HepG2 (cell line): ENCODE measurements around the gene SBSN. TPM values are rescaled to one million over a fixed set of nuclear protein-coding genes. Genes with fewer than 3 reads are reported as not detected.

Experiments
- ATAC-seq: fragments of 200-7000 bp; cut with Tn5 transposase; 3 replicates; pipeline ENCODE4 v1.9.1; 2020; ENCODE audit warnings: mild to moderate bottlenecking, moderate library complexity
- BruUV-seq: library from RNA; stranded (reverse); fragments of 400-500 nt; replicated peaks from 2 replicates; lab custom pipeline; 2021; lab: Mats Ljungman, UMichigan
- CTCF ChIA-PET: fragments of 300-600 bp; formaldehyde crosslinking; extraction: SDS; loops from one replicate; lab custom pipeline; 2021; ENCODE audit warnings: low total read pairs, inconsistent platforms, low intra/inter-chr PET ratio; lab: Yijun Ruan, JAX
- POLR2A ChIA-PET: fragments of 350-600 bp; sonication (Branson Sonifier 250); formaldehyde crosslinking; loops from one replicate; lab custom pipeline; 2020; ENCODE audit warnings: antibody characterized with exemption, inconsistent platforms; lab: Yijun Ruan, JAX
- DNase-seq: peaks from one replicate; pipeline ENCODE4 v3.0.0-alpha.2; 2015; ENCODE audit warnings: low spot score
- FAIRE-seq: peaks from 3 replicates; lab custom pipeline; 2011; peaks lifted over from hg19 to GRCh38; lab: Jason Lieb, UNC
- H2AFZ ChIP-seq: one replicate; pipeline ENCODE4 v1.6.1; 2011; ENCODE audit warnings: low read length, inconsistent platforms
- H3K27ac ChIP-seq: fragments of 300-600 bp; 3 replicates; pipeline ENCODE4 v1.8.0; 2011; ENCODE audit warnings: mixed run types, mild to moderate bottlenecking, mixed read lengths, low read length, inconsistent platforms; ENCODE audit not compliant: insufficient read depth; ENCODE audit errors: extremely low read length
- H3K27me3 ChIP-seq, 2 experiments: fragments of 200-600 bp in 1 of 2; 2 replicates in 1 of 2; 3 replicates in 1 of 2; pipeline versions ENCODE4 v1.6.0 to v1.8.0; 2011; ENCODE audit warnings: low read length in 2 of 2, mild to moderate bottlenecking in 2 of 2, moderate library complexity in 2 of 2, inconsistent platforms in 1 of 2; ENCODE audit not compliant: insufficient read depth in 2 of 2, control insufficient read depth in 1 of 2
- H3K36me3 ChIP-seq, 2 experiments: fragments of 200-600 bp in 1 of 2; replicated peaks in 1 of 2; 2 replicates in 1 of 2; 3 replicates in 1 of 2; pipeline versions ENCODE4 v1.5.1 to v1.8.0; 2011; ENCODE audit warnings: low read length in 2 of 2, inconsistent platforms in 1 of 2; ENCODE audit not compliant: insufficient read depth in 2 of 2, control insufficient read depth in 1 of 2
- H3K4me1 ChIP-seq: 2 replicates; pipeline ENCODE4 v1.5.1; 2012; ENCODE audit warnings: low read length, inconsistent platforms; ENCODE audit not compliant: insufficient read depth
- H3K4me2 ChIP-seq: 2 replicates; pipeline ENCODE4 v1.6.0; 2011; ENCODE audit warnings: low read depth, low read length, inconsistent platforms
- H3K4me3 ChIP-seq, 3 experiments: fragments of 200-600 bp in 1 of 3; sonication (generic), shearing (Covaris generic) in 1 of 3; replicated peaks in 1 of 3; 2 replicates each; pipeline ENCODE4 v1.5.1; 2011 to 2016; ENCODE audit warnings: low read length in 3 of 3, inconsistent platforms in 2 of 3, low read depth in 2 of 3, mild to moderate bottlenecking in 2 of 3, control low read depth in 1 of 3, mixed read lengths in 1 of 3; ENCODE audit not compliant: insufficient read depth in 1 of 3
- H3K79me2 ChIP-seq: one replicate; pipeline ENCODE4 v1.6.1; 2011; ENCODE audit warnings: low read length, inconsistent platforms; ENCODE audit not compliant: insufficient read depth
- H3K9ac ChIP-seq: 2 replicates; pipeline ENCODE4 v1.6.0; 2011; ENCODE audit warnings: mild to moderate bottlenecking, low read depth, low read length, inconsistent platforms; ENCODE audit not compliant: insufficient read depth
- H3K9me3 ChIP-seq: 2 replicates; pipeline ENCODE4 v1.5.1; 2012; ENCODE audit warnings: mild to moderate bottlenecking, low read length
- H4K20me1 ChIP-seq: 2 replicates; pipeline ENCODE4 v1.6.0; 2011; ENCODE audit warnings: inconsistent platforms, mild to moderate bottlenecking, low read length, moderate library complexity; ENCODE audit not compliant: insufficient read depth
- AGO2 ChIP-seq: fragments of 200-400 bp; formaldehyde crosslinking; optimal IDR thresholded peaks from 2 replicates; pipeline ENCODE3; 2017; ENCODE audit warnings: mild to moderate bottlenecking, low read depth, low read length, moderate library complexity
- FOXC1 ChIP-seq: sonication (generic); formaldehyde crosslinking; IDR thresholded peaks from 2 replicates; pipeline ENCODE4 v1.8.0; 2022; ENCODE audit warnings: mild to moderate bottlenecking, missing genetic modification reagents, borderline replicate concordance
- GATAD2A ChIP-seq: IDR thresholded peaks from 2 replicates; pipeline ENCODE4 v1.6.1; 2016
- GPN1 ChIP-seq: sonication (generic); formaldehyde crosslinking; IDR thresholded peaks from 2 replicates; pipeline ENCODE4 v1.5.1; 2020; ENCODE audit warnings: missing genetic modification reagents, borderline replicate concordance
- IKZF1 ChIP-seq: fragments of 450-650 bp; IDR thresholded peaks from 2 replicates; pipeline ENCODE4 v1.7.1; 2016
- NFKB2 ChIP-seq: sonication (generic); formaldehyde crosslinking; IDR thresholded peaks from 2 replicates; pipeline ENCODE4 v1.4.0; 2020; ENCODE audit warnings: missing genetic modification reagents, borderline replicate concordance
- POLR2G ChIP-seq: fragments of 200-400 bp; formaldehyde crosslinking; IDR thresholded peaks from 2 replicates; pipeline ENCODE4 v1.6.1; 2018; ENCODE audit warnings: mild to moderate bottlenecking, low read depth, low read length, moderate library complexity
- SMC3 ChIP-seq: IDR thresholded peaks from 2 replicates; pipeline ENCODE4 v1.6.1; 2011; ENCODE audit warnings: low read length, improper control_type of control experiment
- XRCC5 ChIP-seq: fragments of 200-400 bp; formaldehyde crosslinking; optimal IDR thresholded peaks from 2 replicates; pipeline ENCODE3; 2017; ENCODE audit warnings: mild to moderate bottlenecking, low read length
- ZMAT3 ChIP-seq: sonication (generic); formaldehyde crosslinking; conservative IDR thresholded peaks from 2 replicates; pipeline ENCODE4 v1.7.0; 2021; ENCODE audit warnings: missing genetic modification reagents
- ZNF33B ChIP-seq: sonication (generic); formaldehyde crosslinking; IDR thresholded peaks from 2 replicates; pipeline ENCODE4 v1.5.1; 2020; ENCODE audit warnings: mild to moderate bottlenecking, missing genetic modification reagents
- ZNF605 ChIP-seq: sonication (generic); formaldehyde crosslinking; IDR thresholded peaks from 2 replicates; pipeline ENCODE4 v1.8.0; 2022; ENCODE audit warnings: mild to moderate bottlenecking, missing genetic modification reagents
- ZNF761 ChIP-seq: sonication (generic); formaldehyde crosslinking; conservative IDR thresholded peaks from 2 replicates; pipeline ENCODE4 v1.4.0; 2020; ENCODE audit warnings: mild to moderate bottlenecking, missing genetic modification reagents
- ZNF816 ChIP-seq: sonication (generic); formaldehyde crosslinking; IDR thresholded peaks from 2 replicates; pipeline ENCODE4 v1.8.0; 2022; ENCODE audit warnings: missing genetic modification reagents, mild to moderate bottlenecking, borderline replicate concordance
- WGBS: methylation state at CpG from one replicate; pipeline ENCODE4 v1.1.6; 2017; ENCODE audit warnings: low lambda C conversion rate; 5-methylcytosine and 5-hydroxymethylcytosine counted together
- in situ Hi-C: cut with HindIII; loops from 2 replicates; pipeline ENCODE4 v1.10.0; 2017; ENCODE audit warnings: low pct_unique_long_range_greater_than_20kb; ENCODE audit not compliant: extremely low pct_ligation_motif_present
- intact Hi-C: fragments of 100-400 bp; cut with micrococcal nuclease; formaldehyde crosslinking; loops from one replicate; pipeline ENCODE4 v1.10.0; 2022; ENCODE audit not compliant: unreplicated experiment
- polyA plus RNA-seq, 8 experiments: library from polyadenylated mRNA; depleted of rRNA in 3 of 8; stranded (reverse) in 7 of 8; unstranded in 1 of 8; fragments of >200 nt; fragmentation: Illumina TruSeq in 4 of 8; extraction: Trizol in 4 of 8; gene quantifications; 2 replicates each; pipeline versions ENCODE4 v1.2.1 to v1.2.3, GENCODE V29; 2011 to 2016; ENCODE audit warnings: low read depth in 4 of 8, missing spikeins in 1 of 8, mixed read lengths in 1 of 8; ENCODE audit not compliant: insufficient read depth in 1 of 8
- total RNA-seq, 5 experiments: library from RNA; depleted of rRNA; stranded (reverse); fragments of >200 nt; fragmentation: Illumina TruSeq; extraction: Trizol; gene quantifications; 2 replicates each; pipeline ENCODE4 v1.2.3, GENCODE V29; 2016; ENCODE audit warnings: low read depth in 1 of 5
- TF ChIP-seq, protein P1 (sequence below): sonication (generic); formaldehyde crosslinking; conservative IDR thresholded peaks from 2 replicates; pipeline ENCODE4 v1.4.0; 2020; ENCODE audit warnings: mild to moderate bottlenecking, missing genetic modification reagents, moderate library complexity

Gene SBSN
- total and polyA plus RNA-seq, 2 of the 13 experiments (the other 11 are each of a cell fraction or from before 2014, with no cell fraction given), result not detected

DNA sequence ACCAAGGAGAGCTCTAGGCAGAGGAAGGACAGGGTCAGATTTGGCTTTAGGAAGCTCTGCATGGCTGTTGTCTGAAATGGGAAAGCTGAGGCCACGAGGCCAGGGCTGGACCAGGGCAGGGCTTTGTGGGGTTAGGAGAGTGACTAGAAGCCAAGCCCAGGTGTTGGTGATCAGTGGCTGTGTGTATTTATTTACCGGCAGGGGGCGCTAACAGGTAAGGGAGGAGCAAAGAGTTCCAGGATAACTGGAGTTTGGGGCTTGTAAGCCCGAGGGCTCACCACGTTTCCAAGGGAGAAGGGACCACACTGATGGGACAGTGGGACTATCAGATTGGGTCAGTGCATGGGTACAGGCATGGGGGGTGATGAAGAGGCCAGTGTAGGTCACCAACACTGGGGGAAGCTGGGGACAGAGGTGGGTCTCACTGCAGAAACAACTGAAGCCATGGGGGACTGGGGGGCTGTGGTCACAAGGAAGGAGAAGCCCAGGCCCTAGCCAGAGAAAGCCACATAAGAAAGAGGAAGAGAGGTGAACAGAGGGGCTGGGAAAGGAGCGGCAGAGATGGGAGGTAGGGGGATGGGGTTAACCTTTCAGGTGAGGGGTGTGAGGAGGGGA is 21.2 kb upstream of the SBSN start (continued):
- TF ChIP-seq, protein P1, sequence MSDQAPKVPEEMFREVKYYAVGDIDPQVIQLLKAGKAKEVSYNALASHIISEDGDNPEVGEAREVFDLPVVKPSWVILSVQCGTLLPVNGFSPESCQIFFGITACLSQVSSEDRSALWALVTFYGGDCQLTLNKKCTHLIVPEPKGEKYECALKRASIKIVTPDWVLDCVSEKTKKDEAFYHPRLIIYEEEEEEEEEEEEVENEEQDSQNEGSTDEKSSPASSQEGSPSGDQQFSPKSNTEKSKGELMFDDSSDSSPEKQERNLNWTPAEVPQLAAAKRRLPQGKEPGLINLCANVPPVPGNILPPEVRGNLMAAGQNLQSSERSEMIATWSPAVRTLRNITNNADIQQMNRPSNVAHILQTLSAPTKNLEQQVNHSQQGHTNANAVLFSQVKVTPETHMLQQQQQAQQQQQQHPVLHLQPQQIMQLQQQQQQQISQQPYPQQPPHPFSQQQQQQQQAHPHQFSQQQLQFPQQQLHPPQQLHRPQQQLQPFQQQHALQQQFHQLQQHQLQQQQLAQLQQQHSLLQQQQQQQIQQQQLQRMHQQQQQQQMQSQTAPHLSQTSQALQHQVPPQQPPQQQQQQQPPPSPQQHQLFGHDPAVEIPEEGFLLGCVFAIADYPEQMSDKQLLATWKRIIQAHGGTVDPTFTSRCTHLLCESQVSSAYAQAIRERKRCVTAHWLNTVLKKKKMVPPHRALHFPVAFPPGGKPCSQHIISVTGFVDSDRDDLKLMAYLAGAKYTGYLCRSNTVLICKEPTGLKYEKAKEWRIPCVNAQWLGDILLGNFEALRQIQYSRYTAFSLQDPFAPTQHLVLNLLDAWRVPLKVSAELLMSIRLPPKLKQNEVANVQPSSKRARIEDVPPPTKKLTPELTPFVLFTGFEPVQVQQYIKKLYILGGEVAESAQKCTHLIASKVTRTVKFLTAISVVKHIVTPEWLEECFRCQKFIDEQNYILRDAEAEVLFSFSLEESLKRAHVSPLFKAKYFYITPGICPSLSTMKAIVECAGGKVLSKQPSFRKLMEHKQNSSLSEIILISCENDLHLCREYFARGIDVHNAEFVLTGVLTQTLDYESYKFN (CRISPR knock-in tag), result no peak
- 0 out of 2 replicates have a peak, but pooled peaks have one; percentile 19 for TF ChIP-seq GATAD2A (CRISPR knock-in tag)
- TF ChIP-seq XRCC5, result peak; percentile 64
- 0 out of 2 replicates have a peak, but pooled peaks have one; percentile 44 for TF ChIP-seq ZNF33B
- TF ChIP-seq FOXC1 (CRISPR knock-in tag), result 0 out of 2 replicates have a peak, but pooled peaks have one; percentile 12
- peak; percentile 82 for TF ChIP-seq SMC3
- no peak for TF ChIP-seq GPN1 (CRISPR knock-in tag)
- TF ChIP-seq ZNF816 (CRISPR knock-in tag), result no peak
- no peak for TF ChIP-seq NFKB2

DNA sequence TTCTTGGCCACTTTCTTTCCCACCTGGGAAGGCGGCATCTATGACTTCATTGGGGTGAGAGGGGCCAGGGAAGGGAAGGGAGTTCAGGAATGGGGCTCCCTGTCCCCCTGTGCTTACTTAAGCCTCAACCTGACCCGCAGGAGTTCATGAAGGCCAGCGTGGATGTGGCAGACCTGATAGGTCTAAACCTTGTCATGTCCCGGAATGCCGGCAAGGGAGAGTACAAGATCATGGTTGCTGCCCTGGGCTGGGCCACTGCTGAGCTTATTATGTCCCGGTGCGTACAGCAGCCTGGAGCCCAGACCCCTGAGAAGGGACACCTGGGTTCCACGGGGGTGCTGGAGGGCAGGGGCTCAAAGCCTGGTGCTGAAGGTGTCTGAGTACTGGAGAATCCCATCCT is 18.4 kb upstream of the SBSN start:
- CTCF ChIA-PET, result no interaction called here

More for the DNA sequence above, 18.4 kb upstream of the SBSN start:
- no peak for ATAC-seq
- Histone ChIP-seq H3K27me3 (no peaks in the 10 kb centered on the region; a peak in 1 of 5 replicates), H3K79me2 (peaks cover 25% of the 10 kb centered on the region), H2AFZ (no peak overlapping the region), H3K9me3 (no peaks in the 10 kb centered on the region)
- POLR2A ChIA-PET, result interaction anchor here (1.6 kb wide), 1 partner anchor 36 kb away, joined by 4 read pairs; no protein-coding TSS in a partner anchor
- TSS peak; percentile 63 for BruUV-seq
- DNase-seq, result no peak
- in situ Hi-C loops, result loop anchor here (5.0 kb wide), 2 partner anchors 96 to 171 kb away; partner anchors contain the start of genes ETV2 and KMT2B
- no peak for TF ChIP-seq IKZF1
- no peak for TF ChIP-seq AGO2
- TF ChIP-seq ZMAT3 (CRISPR knock-in tag), result no peak
- no peak for TF ChIP-seq POLR2G
- TF ChIP-seq ZNF761, result no peak
- no peak for TF ChIP-seq ZNF605 (CRISPR knock-in tag)
- TF ChIP-seq, all 625 proteins: peak for 0
- Histone ChIP-seq H3K4me1 (peaks cover 43% of the 10 kb centered on the region), H3K9ac (peak overlapping the region; percentile 88), H3K27ac (peak overlapping the region; percentile 66), H3K36me3 (peaks cover 0 to 3% of the 10 kb centered on the region in 2 experiments; a peak in 3 of 5 replicates), H3K4me3 (peak overlapping the region; percentile 89 to 96 (median 92)), H3K4me2 (peak overlapping the region; percentile 87), H4K20me1 (no peaks in the 10 kb centered on the region)
- intact Hi-C loops, result no loop called here
- 69% methylated on average over 5 of the region's 8 CpGs for WGBS
- no peak for FAIRE-seq
